ENCODE data around the gene SLC36A2. TPM values are rescaled to one million over a fixed set of nuclear protein-coding genes. Genes with fewer than 3 reads are reported as not detected.

The SLC36A2 gene
- total RNA-seq, 1 experiment from 2014 or later: not detected

GRCh38 chr5:151274666-151275065 lies 72.7 kb downstream of the SLC36A2 start:
- no peaks in the 10 kb centered on the region for H3K27me3 Mint-ChIP-seq (ENCODE audit: insufficient read depth, unreplicated experiment)
- no peaks in the 10 kb centered on the region for H3K9me3 Mint-ChIP-seq (ENCODE audit: unreplicated experiment)
- Histone ChIP-seq H3K27me3 (replicated peaks; ENCODE audit: control insufficient read depth, insufficient read depth, low read length) (no peaks in the 10 kb centered on the region), H3K9me3 (no peaks in the 10 kb centered on the region), H3K4me3 (ENCODE audit: low read depth, low read length) (no peak overlapping the region), H3K4me1 (peaks cover 21% of the 10 kb centered on the region), H3K36me3 (ENCODE audit: control insufficient read depth, insufficient read depth, low read length) (no peaks in the 10 kb centered on the region)
- no peaks in the 10 kb centered on the region for H3K36me3 Mint-ChIP-seq (ENCODE audit: insufficient read depth, unreplicated experiment)
- intact Hi-C loops (cut with micrococcal nuclease; ENCODE audit: unreplicated experiment): no loop called here
- POLR2A ChIA-PET: interaction anchor here (1.6 kb wide), 1 partner anchor 22 kb away, joined by 5 read pairs; the partner anchor contains the start of gene GM2A
- BruUV-seq (replicated peaks): no TSS peak
- CTCF ChIA-PET: interaction anchor here (1.4 kb wide), 1 partner anchor 9 kb away, joined by 3 read pairs; no protein-coding TSS in a partner anchor
- H3K27ac Mint-ChIP-seq (ENCODE audit: unreplicated experiment): peak overlapping the region; percentile 29
- DNase-seq: peak in 1 of 2 experiments; percentile 52
- TF ChIP-seq, protein P1, sequence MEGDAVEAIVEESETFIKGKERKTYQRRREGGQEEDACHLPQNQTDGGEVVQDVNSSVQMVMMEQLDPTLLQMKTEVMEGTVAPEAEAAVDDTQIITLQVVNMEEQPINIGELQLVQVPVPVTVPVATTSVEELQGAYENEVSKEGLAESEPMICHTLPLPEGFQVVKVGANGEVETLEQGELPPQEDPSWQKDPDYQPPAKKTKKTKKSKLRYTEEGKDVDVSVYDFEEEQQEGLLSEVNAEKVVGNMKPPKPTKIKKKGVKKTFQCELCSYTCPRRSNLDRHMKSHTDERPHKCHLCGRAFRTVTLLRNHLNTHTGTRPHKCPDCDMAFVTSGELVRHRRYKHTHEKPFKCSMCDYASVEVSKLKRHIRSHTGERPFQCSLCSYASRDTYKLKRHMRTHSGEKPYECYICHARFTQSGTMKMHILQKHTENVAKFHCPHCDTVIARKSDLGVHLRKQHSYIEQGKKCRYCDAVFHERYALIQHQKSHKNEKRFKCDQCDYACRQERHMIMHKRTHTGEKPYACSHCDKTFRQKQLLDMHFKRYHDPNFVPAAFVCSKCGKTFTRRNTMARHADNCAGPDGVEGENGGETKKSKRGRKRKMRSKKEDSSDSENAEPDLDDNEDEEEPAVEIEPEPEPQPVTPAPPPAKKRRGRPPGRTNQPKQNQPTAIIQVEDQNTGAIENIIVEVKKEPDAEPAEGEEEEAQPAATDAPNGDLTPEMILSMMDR (IDR thresholded peaks at IDR 0.05; ENCODE audit: insufficient read depth in 1 of 2, low read depth in 1 of 2, low read length in 1 of 2, severe bottlenecking in 1 of 2, unreplicated experiment in 1 of 2): no peak
- peaks cover 7% of the 10 kb centered on the region for H3K4me1 Mint-ChIP-seq (ENCODE audit: low read depth, unreplicated experiment)
- H3K4me3 Mint-ChIP-seq (ENCODE audit: unreplicated experiment): no peak overlapping the region

DNA sequence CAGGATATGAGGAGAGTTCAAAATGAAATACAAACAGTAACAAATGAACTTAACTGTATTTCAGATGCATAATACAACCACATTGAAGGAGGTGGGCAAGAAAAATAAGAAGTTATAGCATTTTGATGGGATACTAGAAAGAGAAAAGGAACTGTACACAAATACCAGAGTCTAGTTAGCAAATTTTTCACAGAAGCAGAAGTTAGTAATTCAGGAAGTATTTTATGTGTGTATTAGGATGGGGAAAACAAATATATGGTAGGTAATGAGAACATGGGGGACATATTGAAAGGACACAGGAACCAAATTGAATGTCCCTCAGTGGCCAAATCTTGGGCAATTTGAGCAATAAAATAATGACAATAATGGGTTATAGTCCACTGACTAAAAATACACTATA lies 76.0 kb downstream of the SLC36A2 start:
- CTCF ChIA-PET: no interaction called here
- TF ChIP-seq, protein P1 (IDR thresholded peaks at IDR 0.05; ENCODE audit: insufficient read depth in 1 of 2, low read depth in 1 of 2, low read length in 1 of 2, severe bottlenecking in 1 of 2, unreplicated experiment in 1 of 2): no peak
- H3K9me3 Mint-ChIP-seq (ENCODE audit: unreplicated experiment): no peaks in the 10 kb centered on the region

GRCh38 chr5:151270599-151270998 lies 76.8 kb downstream of the SLC36A2 start:
- H3K36me3 Mint-ChIP-seq (ENCODE audit: insufficient read depth, unreplicated experiment): peaks cover 5% of the 10 kb centered on the region
- POLR2A ChIA-PET: no interaction called here
- no peaks in the 10 kb centered on the region for H3K9me3 ChIP-seq

More for the DNA sequence above, 76.0 kb downstream of the SLC36A2 start:
- Histone ChIP-seq H3K9me3 (no peaks in the 10 kb centered on the region), H3K4me3 (ENCODE audit: low read depth, low read length) (no peak overlapping the region), H3K27me3 (replicated peaks; ENCODE audit: control insufficient read depth, insufficient read depth, low read length) (no peaks in the 10 kb centered on the region), H3K36me3 (ENCODE audit: control insufficient read depth, insufficient read depth, low read length) (no peaks in the 10 kb centered on the region), H3K4me1 (peaks cover 21% of the 10 kb centered on the region)
- BruUV-seq (replicated peaks): no TSS peak
- no peak for DNase-seq
- no peak overlapping the region for H3K27ac Mint-ChIP-seq (ENCODE audit: unreplicated experiment)
- intact Hi-C loops (cut with micrococcal nuclease; ENCODE audit: unreplicated experiment): no loop called here
- H3K4me3 Mint-ChIP-seq (ENCODE audit: unreplicated experiment): no peak overlapping the region
- H3K4me1 Mint-ChIP-seq (ENCODE audit: low read depth, unreplicated experiment): peaks cover 7% of the 10 kb centered on the region
- H3K27me3 Mint-ChIP-seq (ENCODE audit: insufficient read depth, unreplicated experiment): no peaks in the 10 kb centered on the region
- POLR2A ChIA-PET: no interaction called here
- peaks cover 5% of the 10 kb centered on the region for H3K36me3 Mint-ChIP-seq (ENCODE audit: insufficient read depth, unreplicated experiment)

More at GRCh38 chr5:151270599-151270998, 76.8 kb downstream of the SLC36A2 start:
- Mint-ChIP-seq H3K9me3 (ENCODE audit: unreplicated experiment) (no peaks in the 10 kb centered on the region), H3K4me3 (ENCODE audit: unreplicated experiment) (no peak overlapping the region), H3K27me3 (ENCODE audit: insufficient read depth, unreplicated experiment) (no peaks in the 10 kb centered on the region), H3K4me1 (ENCODE audit: low read depth, unreplicated experiment) (peaks cover 7% of the 10 kb centered on the region), H3K27ac (ENCODE audit: unreplicated experiment) (no peak overlapping the region)
- no TSS peak for BruUV-seq (replicated peaks)
- no peak overlapping the region for H3K4me3 ChIP-seq (ENCODE audit: low read depth, low read length)
- TF ChIP-seq, protein P1 (IDR thresholded peaks at IDR 0.05; ENCODE audit: insufficient read depth in 1 of 2, low read depth in 1 of 2, low read length in 1 of 2, severe bottlenecking in 1 of 2, unreplicated experiment in 1 of 2): no peak
- H3K36me3 ChIP-seq (ENCODE audit: control insufficient read depth, insufficient read depth, low read length): no peaks in the 10 kb centered on the region
- H3K4me1 ChIP-seq: peaks cover 21% of the 10 kb centered on the region
- CTCF ChIA-PET: no interaction called here
- no peaks in the 10 kb centered on the region for H3K27me3 ChIP-seq (replicated peaks; ENCODE audit: control insufficient read depth, insufficient read depth, low read length)
- intact Hi-C loops (cut with micrococcal nuclease; ENCODE audit: unreplicated experiment): no loop called here
- DNase-seq: no peak
